CD1c-positive myeloid dendritic cell (primary cell): ENCODE results near the gene ARHGAP19.

ENCODE experiments used
- DNase-seq: peaks from one replicate; pipeline ENCODE4 v3.0.0-alpha.2; 2016; ENCODE audit errors: extremely low spot score

ARHGAP19 gene

GRCh38 chr10:97292097-97292861 is at the start of gene ARHGAP19:
TSS of gene ARHGAP19 (minus strand) at chr10:97292637. CDS start at chr10:97292627, 10 bp downstream.
- DNase-seq, result peak; percentile 99

- DNase-seq, result no peak
Measured at GRCh38 chr10:97341416-97341815, 49.0 kb upstream of the ARHGAP19 start.

- no peak for DNase-seq
Measured at GRCh38 chr10:97338041-97338440, 45.6 kb upstream of the ARHGAP19 start.

- DNase-seq, result peak; percentile 1
Measured at GRCh38 chr10:97336942-97337831, 44.8 kb upstream of the ARHGAP19 start.

- DNase-seq, result peak; percentile 26
Measured at GRCh38 chr10:97336446-97336845, 44.0 kb upstream of the ARHGAP19 start.

GRCh38 chr10:97336006-97336405 is 43.6 kb upstream of the ARHGAP19 start:
- peak; percentile 26 for DNase-seq

GRCh38 chr10:97335188-97335619 is 42.8 kb upstream of the ARHGAP19 start:
- DNase-seq, result no peak

GRCh38 chr10:97334370-97335175 is 42.1 kb upstream of the ARHGAP19 start, which contains the start of gene FRAT2:
TSS of gene FRAT2 (minus strand) at chr10:97334729. CDS start at chr10:97334572, 157 bp downstream.
- peak; percentile 92 for DNase-seq

- peak; percentile 91 for DNase-seq
Measured at GRCh38 chr10:97333601-97334369, 41.3 kb upstream of the ARHGAP19 start.

GRCh38 chr10:97333351-97333600 is 40.8 kb upstream of the ARHGAP19 start:
- no peak for DNase-seq

GRCh38 chr10:97332591-97333350 is 40.3 kb upstream of the ARHGAP19 start:
- peak; percentile 63 for DNase-seq

GRCh38 chr10:97331153-97331703 is 38.8 kb upstream of the ARHGAP19 start:
- DNase-seq, result no peak

- peak; percentile 31 for DNase-seq
Measured at GRCh38 chr10:97329766-97330165, 37.3 kb upstream of the ARHGAP19 start.

- no peak for DNase-seq
Measured at GRCh38 chr10:97328646-97329453, 36.4 kb upstream of the ARHGAP19 start.

GRCh38 chr10:97327348-97328294 is 35.2 kb upstream of the ARHGAP19 start:
- no peak for DNase-seq

GRCh38 chr10:97325754-97326153 is 33.3 kb upstream of the ARHGAP19 start:
- DNase-seq, result no peak

- no peak for DNase-seq
Measured at GRCh38 chr10:97323501-97323900, 31.1 kb upstream of the ARHGAP19 start.

GRCh38 chr10:97321804-97322190 is 29.4 kb upstream of the ARHGAP19 start:
- no peak for DNase-seq
